HEK293 (cell line): ENCODE measurements around the gene TSPAN9.

Experiments
- CTCF ChIA-PET: fragments of 350-600 bp; formaldehyde crosslinking; extraction: SDS; loops from one replicate; lab custom pipeline; 2021; ENCODE audit warnings: antibody characterized with exemption; lab: Yijun Ruan, JAX
- POLR2A ChIA-PET: fragments of 300-600 bp; formaldehyde crosslinking; extraction: SDS; loops from one replicate; lab custom pipeline; 2020; ENCODE audit warnings: antibody characterized with exemption, inconsistent platforms; lab: Yijun Ruan, JAX
- H3K27ac ChIP-seq: fragments of 200-500 bp; sonication (Bioruptor generic); 2 replicates; pipeline ENCODE4 v1.5.1; 2014; ENCODE audit warnings: low read depth, low read length, control low read depth, inconsistent platforms; ENCODE audit errors: extremely low read depth
- H3K36me3 ChIP-seq, 2 experiments: fragments of 200-500 bp in 1 of 2; sonication (Bioruptor generic) in 1 of 2; 1 replicate in 1 of 2; 2 replicates in 1 of 2; pipeline ENCODE4 v1.5.1; 2014 to 2017; ENCODE audit warnings: inconsistent platforms in 2 of 2, low read length in 2 of 2; ENCODE audit not compliant: control insufficient read depth in 2 of 2, insufficient read depth in 1 of 2
- H3K4me1 ChIP-seq: fragments of 200-500 bp; sonication (Bioruptor generic); 2 replicates; pipeline ENCODE4 v1.5.1; 2014; ENCODE audit warnings: mild to moderate bottlenecking, low read length, inconsistent platforms; ENCODE audit not compliant: control insufficient read depth, insufficient read depth
- H3K4me3 ChIP-seq: 2 replicates; pipeline ENCODE4 v1.5.1; 2011; ENCODE audit warnings: low read depth, mild to moderate bottlenecking, control low read depth, low read length, moderate library complexity
- H3K9me3 ChIP-seq: fragments of 200-500 bp; sonication (Bioruptor generic); 2 replicates; pipeline ENCODE4 v1.5.1; 2014; ENCODE audit warnings: low read depth, low read length, inconsistent platforms; ENCODE audit not compliant: control insufficient read depth, insufficient read depth
- AEBP2 ChIP-seq: fragments of 450-650 bp; formaldehyde crosslinking; IDR thresholded peaks from 2 replicates; pipeline ENCODE4 v1.5.1; 2016; ENCODE audit warnings: missing biosample characterization, missing genetic modification characterization, borderline replicate concordance
- IKZF3 ChIP-seq: fragments of 450-650 bp; IDR thresholded peaks from 2 replicates; pipeline ENCODE4 v1.5.0; 2018; ENCODE audit warnings: missing biosample characterization, mild to moderate bottlenecking, missing genetic modification characterization, moderate library complexity
- KLF10 ChIP-seq: fragments of 450-650 bp; IDR thresholded peaks from 2 replicates; pipeline ENCODE4 v1.5.1; 2018; ENCODE audit warnings: missing biosample characterization, mild to moderate bottlenecking, missing genetic modification characterization
- KLF8 ChIP-seq: fragments of 450-650 bp; formaldehyde crosslinking; IDR thresholded peaks from 2 replicates; pipeline ENCODE4 v1.5.1; 2016; ENCODE audit warnings: missing biosample characterization, missing genetic modification characterization
- MYNN ChIP-seq: fragments of 450-650 bp; formaldehyde crosslinking; IDR thresholded peaks from 2 replicates; pipeline ENCODE4 v1.5.1; 2016; ENCODE audit warnings: missing biosample characterization, missing genetic modification characterization, borderline replicate concordance
- PRDM10 ChIP-seq: fragments of 450-650 bp; formaldehyde crosslinking; IDR thresholded peaks from 2 replicates; pipeline ENCODE4 v1.5.1; 2016; ENCODE audit warnings: missing biosample characterization, missing genetic modification characterization
- PRDM4 ChIP-seq: fragments of 450-650 bp; formaldehyde crosslinking; IDR thresholded peaks from 2 replicates; pipeline ENCODE4 v1.5.1; 2017; ENCODE audit warnings: missing biosample characterization, missing genetic modification characterization
- RBAK ChIP-seq: fragments of 450-650 bp; formaldehyde crosslinking; IDR thresholded peaks from 2 replicates; pipeline ENCODE4 v1.5.1; 2016; ENCODE audit warnings: missing biosample characterization, missing genetic modification characterization
- REST ChIP-seq: fragments of 450-650 bp; formaldehyde crosslinking; IDR thresholded peaks from 2 replicates; pipeline ENCODE4 v1.5.1; 2016; ENCODE audit warnings: missing biosample characterization, missing genetic modification characterization
- SCRT1 ChIP-seq: fragments of 450-650 bp; formaldehyde crosslinking; IDR thresholded peaks from 2 replicates; pipeline ENCODE4 v1.5.1; 2016; ENCODE audit warnings: missing biosample characterization, missing genetic modification characterization, borderline replicate concordance
- TRIM28 ChIP-seq: IDR thresholded peaks from 2 replicates; pipeline ENCODE4 v1.6.1; 2011; ENCODE audit warnings: low read length, control low read depth, borderline replicate concordance
- WT1 ChIP-seq: fragments of 450-650 bp; formaldehyde crosslinking; IDR thresholded peaks from 2 replicates; pipeline ENCODE4 v1.5.1; 2016; ENCODE audit warnings: missing biosample characterization, missing genetic modification characterization
- ZBTB17 ChIP-seq: fragments of 450-650 bp; formaldehyde crosslinking; IDR thresholded peaks from 2 replicates; pipeline ENCODE4 v1.5.1; 2016; ENCODE audit warnings: missing biosample characterization, missing genetic modification characterization
- ZFP37 ChIP-seq: fragments of 450-650 bp; formaldehyde crosslinking; IDR thresholded peaks from 2 replicates; pipeline ENCODE4 v1.5.1; 2016; ENCODE audit warnings: missing biosample characterization, missing genetic modification characterization
- ZNF341 ChIP-seq: fragments of 450-650 bp; formaldehyde crosslinking; IDR thresholded peaks from 2 replicates; pipeline ENCODE4; 2016; ENCODE audit warnings: low read depth, missing biosample characterization, missing genetic modification characterization
- ZNF416 ChIP-seq: fragments of 450-650 bp; formaldehyde crosslinking; IDR thresholded peaks from 2 replicates; pipeline ENCODE4 v1.5.1; 2016; ENCODE audit warnings: missing biosample characterization, missing genetic modification characterization
- ZNF558 ChIP-seq: fragments of 450-650 bp; formaldehyde crosslinking; IDR thresholded peaks from 2 replicates; pipeline ENCODE4 v1.5.1; 2016; ENCODE audit warnings: missing biosample characterization, missing genetic modification characterization
- ZNF654 ChIP-seq: fragments of 450-650 bp; formaldehyde crosslinking; IDR thresholded peaks from 2 replicates; pipeline ENCODE4 v1.5.1; 2016; ENCODE audit warnings: low read depth, missing biosample characterization, missing genetic modification characterization
- ZSCAN16 ChIP-seq: fragments of 450-650 bp; formaldehyde crosslinking; IDR thresholded peaks from 2 replicates; pipeline ENCODE4 v1.5.1; 2016; ENCODE audit warnings: missing biosample characterization, missing genetic modification characterization
- TF ChIP-seq, protein P1 (sequence below): fragments of 450-650 bp; formaldehyde crosslinking; IDR thresholded peaks from 2 replicates; pipeline ENCODE4 v1.5.1; 2017; ENCODE audit warnings: missing biosample characterization, missing genetic modification characterization

Gene TSPAN9

GRCh38 chr12:3134126-3134525 is 56.9 kb downstream of the TSPAN9 start:
- CTCF ChIA-PET = interaction anchor here (0.6 to 11.6 kb wide), 10 partner anchors 60 to 289 kb away, joined by 4 to 148 read pairs (median 14); no protein-coding TSS in a partner anchor
- H3K36me3 ChIP-seq = no peaks in the 10 kb centered on the region
- H3K4me1 ChIP-seq = no peaks in the 10 kb centered on the region
- POLR2A ChIA-PET = no interaction called here
- TF ChIP-seq ZNF416 (tag by site-specific recombination) (no peak), ZBTB17 (tag by site-specific recombination) (no peak), AEBP2 (tag by site-specific recombination) (no peak), WT1 (tag by site-specific recombination) (no peak), REST (tag by site-specific recombination) (no peak), ZNF654 (tag by site-specific recombination) (no peak), SCRT1 (tag by site-specific recombination) (no peak), PRDM4 (tag by site-specific recombination) (no peak), ZNF558 (tag by site-specific recombination) (no peak), KLF8 (tag by site-specific recombination) (no peak), KLF10 (tag by site-specific recombination) (no peak), IKZF3 (no peak), PRDM10 (tag by site-specific recombination) (no peak), TRIM28 (no peak), MYNN (tag by site-specific recombination) (no peak), ZSCAN16 (tag by site-specific recombination) (no peak), RBAK (tag by site-specific recombination) (no peak), ZNF341 (tag by site-specific recombination) (no peak), ZFP37 (tag by site-specific recombination) (no peak)
- TF ChIP-seq, protein P1, sequence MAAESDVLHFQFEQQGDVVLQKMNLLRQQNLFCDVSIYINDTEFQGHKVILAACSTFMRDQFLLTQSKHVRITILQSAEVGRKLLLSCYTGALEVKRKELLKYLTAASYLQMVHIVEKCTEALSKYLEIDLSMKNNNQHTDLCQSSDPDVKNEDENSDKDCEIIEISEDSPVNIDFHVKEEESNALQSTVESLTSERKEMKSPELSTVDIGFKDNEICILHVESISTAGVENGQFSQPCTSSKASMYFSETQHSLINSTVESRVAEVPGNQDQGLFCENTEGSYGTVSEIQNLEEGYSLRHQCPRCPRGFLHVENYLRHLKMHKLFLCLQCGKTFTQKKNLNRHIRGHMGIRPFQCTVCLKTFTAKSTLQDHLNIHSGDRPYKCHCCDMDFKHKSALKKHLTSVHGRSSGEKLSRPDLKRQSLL (tag by site-specific recombination) = no peak
- H3K9me3 ChIP-seq = no peaks in the 10 kb centered on the region
- H3K4me3 ChIP-seq = no peak overlapping the region
- H3K27ac ChIP-seq = no peak overlapping the region
